Erythroblast (primary cell): ENCODE results near the gene B3GAT3.

ENCODE experiments used
- GATA1 ChIP-seq: IDR thresholded peaks from 2 replicates; pipeline ENCODE4 v1.6.1; 2011; ENCODE audit warnings: low read depth, mild to moderate bottlenecking, control low read depth, low read length, moderate library complexity
- POLR2A ChIP-seq: IDR thresholded peaks from 2 replicates; pipeline ENCODE4 v1.6.1; 2011; ENCODE audit warnings: mild to moderate bottlenecking, low read length

DNA sequence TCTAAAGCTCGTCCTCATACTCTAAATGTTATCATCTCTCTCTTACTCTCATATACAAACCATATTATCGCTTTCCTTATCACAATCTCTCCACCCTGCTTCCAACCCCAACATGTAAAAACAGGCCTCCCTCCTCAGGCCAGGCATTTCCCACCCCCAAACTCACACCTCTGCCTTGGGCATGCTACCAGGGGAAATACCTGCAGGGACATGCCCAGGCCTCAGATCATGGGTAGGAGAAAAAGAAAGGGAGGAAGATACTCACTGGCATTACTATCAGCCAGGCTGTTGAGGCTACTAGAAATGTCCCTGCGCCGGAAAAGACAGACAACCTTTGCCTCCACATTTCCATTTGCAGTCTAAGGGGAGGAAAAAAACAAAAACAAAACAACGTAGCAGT lies 21.9 kb downstream of the B3GAT3 start:
- TF ChIP-seq POLR2A = no peak
- no peak for TF ChIP-seq GATA1
